ENCODE results near the gene PRX.
"Not testable (repeated sequence)": the region's sequence is repeated elsewhere in the genome, so short reads cannot be mapped to it uniquely, and the experiment has no call there.

PRX gene

DNA sequence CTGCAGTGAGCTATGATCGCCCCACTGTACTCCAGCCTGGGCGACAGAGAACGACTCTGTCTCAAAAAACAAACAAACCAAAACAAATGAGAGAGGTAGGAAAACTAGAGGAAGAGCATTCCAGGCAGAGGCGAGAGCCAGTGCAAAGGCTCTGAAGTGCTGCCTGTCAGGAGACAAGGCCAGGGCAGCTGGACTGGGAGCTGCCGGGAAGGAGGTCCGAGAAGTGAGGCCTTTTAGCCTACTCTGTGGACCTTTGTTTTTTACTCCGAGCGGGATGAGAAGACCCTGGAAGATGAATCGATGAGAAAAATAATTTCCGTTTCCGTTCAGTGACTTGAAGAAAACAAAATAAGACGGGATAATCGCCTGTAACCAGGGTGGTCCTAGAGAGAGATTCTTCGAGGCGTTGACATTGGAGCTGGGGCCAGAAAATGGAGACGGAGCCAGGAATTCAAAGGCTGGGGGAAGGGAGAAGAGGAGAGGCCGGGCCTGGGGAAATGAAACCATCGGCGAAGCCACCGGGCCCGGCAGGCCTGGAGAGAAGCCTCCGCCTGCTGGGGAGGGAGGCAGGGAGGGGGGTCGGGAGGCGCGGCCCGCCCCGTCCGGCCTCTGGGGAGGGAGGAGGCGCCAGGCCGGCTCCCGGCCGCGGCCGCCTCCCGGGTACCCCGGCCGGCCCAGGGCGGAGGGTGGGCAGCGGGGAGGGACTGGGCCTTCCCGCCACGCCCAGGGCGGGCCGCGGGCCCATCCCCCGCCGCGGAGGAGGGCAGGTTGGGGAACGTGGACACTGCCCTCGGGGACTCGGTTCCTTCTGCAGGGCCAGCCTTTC, 20.4 kb upstream of the PRX start:
- peak; percentile 65 for DNase-seq (ENCODE audit: low read depth, low spot score)

DNA sequence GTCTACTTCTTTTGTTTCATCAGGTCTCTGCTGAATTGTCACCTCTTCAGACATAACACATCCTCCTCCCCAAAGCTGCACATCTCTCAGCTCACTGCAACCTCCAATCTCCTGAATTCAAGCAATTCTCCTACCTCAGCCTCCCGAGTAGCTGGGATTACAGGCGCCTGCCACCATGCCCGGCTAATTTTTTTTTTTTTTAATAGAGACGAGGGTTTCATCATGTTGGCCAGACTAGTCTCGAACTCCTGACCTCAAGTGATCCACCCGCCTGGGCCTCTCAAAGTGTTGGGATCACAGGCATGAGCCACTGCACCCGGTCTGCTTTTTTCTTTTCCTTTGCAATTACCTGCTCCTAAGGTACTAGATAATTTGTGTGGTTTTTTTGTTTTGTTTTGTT, 19.6 kb upstream of the PRX start:
- not testable (repeated sequence) for DNase-seq (ENCODE audit: low read depth, low spot score)

DNA sequence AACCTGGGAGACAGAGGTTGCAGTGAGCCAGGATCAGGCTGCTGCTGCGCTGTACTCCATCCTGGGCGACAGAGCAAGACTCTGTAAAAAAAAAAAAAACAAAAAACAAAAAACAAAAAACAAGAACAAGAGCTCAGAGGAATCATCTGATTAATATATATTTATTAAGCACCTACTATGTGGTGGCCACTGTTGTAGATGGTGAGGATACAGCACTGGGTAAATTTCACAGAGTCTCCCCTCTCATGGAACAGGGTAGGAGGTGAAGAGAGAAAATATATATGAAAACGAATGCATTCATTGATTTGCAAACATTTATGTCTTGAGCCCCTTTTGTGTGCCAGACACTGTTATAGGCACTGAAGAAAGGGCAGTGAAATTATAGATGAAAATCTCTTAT, 18.5 kb upstream of the PRX start:
- no peak for DNase-seq (ENCODE audit: low read depth, low spot score)

DNA sequence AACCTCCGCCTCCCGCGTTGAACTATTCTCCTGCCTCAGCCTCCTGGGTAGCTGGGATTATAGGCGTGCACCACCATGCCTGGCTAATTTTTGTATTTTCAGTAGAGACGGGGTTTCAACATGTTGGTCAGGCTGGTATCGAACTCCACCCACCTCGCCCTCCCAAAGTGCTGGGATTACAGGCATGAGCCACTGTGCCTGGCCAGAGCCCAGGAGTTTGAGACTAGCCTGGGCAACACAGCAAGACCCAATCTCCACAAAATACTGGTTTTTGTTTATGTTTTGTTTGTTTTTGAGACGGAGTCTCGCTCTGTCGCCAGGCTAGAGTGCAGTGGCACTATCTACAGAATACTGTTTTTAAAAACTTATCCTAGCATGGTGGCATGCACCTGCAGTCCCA, 17.1 kb upstream of the PRX start:
- not testable (repeated sequence) for DNase-seq (ENCODE audit: low read depth, low spot score)

DNA sequence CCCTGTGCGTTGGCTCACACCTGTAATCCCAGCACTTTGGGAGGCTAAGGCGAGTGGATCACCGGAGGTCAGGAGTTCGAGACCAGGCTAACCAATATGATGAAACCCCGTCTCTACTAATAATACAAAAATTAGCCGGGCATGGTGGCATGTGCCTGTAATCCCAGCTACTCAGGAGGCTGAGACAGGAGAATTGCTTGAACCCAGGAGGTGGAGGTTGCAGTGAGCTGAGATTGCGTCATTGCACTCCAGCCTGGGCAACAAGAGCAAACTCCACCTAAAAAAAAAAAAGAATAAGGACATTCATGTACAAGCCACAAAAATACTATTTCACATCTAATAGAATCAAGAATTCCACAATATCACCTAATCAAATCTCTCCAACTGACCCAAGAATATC, 15.0 kb upstream of the PRX start:
- DNase-seq (ENCODE audit: low read depth, low spot score), result not testable (repeated sequence)

DNA sequence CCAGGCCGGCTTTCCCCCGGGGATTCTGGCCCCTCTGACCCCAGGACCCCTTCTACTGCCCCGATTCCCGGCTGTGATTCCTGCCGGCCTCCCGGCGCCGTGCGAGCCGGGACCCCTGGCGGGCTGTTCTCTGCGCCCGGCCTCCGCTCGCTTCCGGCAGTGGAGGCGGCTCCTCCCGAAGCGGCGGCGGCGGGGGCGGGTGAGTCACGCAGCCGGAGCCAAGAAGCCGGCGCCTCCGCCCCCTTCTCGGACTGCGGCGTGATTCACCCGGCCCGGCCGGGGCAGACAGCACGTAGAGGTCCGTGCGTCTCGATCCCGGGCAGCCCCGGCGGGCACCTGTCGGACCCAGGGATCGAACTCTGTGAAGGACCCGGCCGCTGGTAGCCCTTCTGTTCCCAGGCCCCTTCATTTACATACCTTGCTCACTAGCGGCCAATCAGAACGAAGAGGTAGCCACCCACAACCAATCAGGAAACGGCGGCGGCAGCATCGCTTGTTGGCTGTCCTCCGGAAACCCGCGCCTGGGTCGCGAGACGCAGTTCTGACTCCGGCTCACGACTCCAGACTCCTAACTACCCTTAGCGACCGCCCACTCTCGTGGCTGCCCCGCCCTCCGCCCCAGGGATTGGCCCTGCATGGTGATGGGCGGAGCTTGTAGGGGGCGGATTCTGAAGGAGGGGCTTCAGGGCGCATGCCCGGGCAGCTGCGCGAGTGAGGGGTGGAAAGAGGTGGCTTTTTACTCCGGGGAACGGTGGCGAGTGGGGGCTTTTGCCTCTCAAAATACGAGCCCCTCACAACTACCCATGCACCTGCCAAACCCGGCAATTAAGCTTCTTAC, 12.5 kb upstream of the PRX start, which contains the start of gene SERTAD1:
TSS of gene SERTAD1 (minus strand) at position 543 of the 838 bp plus-strand sequence. CDS start 2,446 bp downstream, outside the sequence.
- DNase-seq (ENCODE audit: low read depth, low spot score), result peak; percentile 99

DNA sequence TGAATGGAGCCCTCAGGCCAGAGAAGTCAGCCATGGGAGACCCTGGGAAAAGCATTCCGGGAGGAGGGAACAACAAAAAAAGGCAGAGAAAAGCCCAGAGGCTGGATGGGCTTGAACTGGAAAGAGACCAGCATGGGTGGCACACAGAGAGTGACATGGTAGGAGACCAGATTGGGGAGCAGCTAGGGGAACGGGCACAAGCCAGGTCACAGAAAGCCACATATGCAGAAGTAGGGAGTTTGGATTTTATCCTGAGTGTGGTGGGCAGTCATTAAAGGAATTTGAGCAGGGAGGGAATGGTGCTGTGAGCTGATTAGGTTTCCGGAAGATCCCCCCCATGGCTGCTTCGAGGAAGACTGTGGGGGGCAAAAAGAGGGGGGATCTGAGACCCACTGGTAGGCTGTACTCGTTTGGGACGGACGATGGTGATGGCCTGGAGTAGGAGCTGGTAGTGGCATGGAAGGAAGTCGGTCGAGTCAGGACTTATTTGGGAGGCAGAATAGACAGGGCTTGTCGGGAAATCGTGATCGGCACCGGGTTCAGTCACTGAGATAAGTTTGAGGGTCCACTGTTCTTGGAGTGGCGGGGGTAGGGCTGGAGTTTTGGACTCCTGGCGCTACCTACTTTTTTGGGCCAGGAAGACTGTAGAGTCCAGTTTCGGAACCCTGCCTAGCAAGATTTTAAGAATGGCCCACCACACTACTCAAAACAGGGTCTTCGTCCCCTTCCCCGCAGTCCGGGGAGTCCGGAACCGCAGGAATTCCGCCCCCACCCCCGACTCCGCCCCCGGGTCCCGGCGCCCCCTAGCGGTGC, 11.7 kb upstream of the PRX start:
- no peak for DNase-seq (ENCODE audit: low read depth, low spot score)

DNA sequence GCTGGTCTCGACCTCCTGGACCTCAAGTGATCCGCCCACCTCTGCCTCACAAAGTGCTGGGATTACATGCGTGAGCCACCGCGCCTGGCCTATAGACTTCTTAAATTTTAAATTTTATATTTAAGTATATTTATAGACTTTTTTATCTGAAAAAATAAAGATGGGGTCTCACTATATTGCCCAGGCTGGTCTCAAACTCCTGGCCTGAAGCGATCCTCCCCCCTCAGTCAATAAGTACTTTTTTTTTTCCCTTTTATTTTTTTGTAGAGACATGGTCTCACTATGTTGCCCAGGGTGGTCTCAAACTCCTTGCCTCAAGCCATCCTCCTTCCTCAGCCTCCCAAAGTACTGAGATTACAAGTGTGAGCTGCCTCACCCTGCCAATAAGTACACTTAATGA, 10.8 kb upstream of the PRX start:
- DNase-seq (ENCODE audit: low read depth, low spot score), result no peak

DNA sequence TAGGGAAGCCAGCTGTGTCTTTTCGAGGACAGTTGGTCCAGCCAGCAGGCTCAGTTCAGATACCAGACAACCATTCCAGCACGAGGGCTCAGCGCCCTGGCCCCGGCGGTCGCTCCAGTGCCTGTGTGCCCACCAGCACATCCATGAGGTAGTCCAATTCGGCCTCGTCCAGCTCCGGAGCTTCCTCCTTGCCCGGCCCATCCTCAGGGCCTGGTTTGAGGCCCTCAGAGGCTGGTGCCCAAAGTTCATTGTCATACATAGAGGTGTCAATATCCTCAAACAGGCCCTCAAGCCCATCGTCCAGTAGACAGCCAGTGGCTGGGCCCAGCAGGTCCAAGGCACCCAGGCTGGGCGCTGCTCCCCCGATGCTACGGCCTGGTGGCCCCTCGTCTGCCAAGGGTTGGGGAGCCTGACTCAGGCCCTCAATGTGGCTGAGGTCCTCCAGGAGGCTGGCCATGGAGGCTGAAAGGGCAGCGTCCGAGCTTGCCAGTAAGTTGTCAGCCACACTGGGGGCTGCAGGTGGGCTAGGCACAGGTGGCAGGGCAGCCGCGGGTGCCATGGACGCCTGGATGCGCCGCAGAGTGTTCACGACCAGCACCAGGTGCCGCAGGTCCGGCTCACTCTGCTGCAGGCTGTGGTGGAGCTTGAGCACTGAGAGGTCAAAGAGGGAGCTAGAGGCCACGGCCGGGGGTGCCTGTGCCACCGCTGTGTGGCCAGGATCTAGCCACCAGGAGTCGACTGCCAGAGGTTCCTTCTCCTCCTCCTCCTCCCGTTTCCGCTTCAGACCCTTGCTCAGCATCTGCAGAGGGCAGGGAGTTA, 9.8 kb upstream of the PRX start:
- no peak for DNase-seq (ENCODE audit: low read depth, low spot score)

DNA sequence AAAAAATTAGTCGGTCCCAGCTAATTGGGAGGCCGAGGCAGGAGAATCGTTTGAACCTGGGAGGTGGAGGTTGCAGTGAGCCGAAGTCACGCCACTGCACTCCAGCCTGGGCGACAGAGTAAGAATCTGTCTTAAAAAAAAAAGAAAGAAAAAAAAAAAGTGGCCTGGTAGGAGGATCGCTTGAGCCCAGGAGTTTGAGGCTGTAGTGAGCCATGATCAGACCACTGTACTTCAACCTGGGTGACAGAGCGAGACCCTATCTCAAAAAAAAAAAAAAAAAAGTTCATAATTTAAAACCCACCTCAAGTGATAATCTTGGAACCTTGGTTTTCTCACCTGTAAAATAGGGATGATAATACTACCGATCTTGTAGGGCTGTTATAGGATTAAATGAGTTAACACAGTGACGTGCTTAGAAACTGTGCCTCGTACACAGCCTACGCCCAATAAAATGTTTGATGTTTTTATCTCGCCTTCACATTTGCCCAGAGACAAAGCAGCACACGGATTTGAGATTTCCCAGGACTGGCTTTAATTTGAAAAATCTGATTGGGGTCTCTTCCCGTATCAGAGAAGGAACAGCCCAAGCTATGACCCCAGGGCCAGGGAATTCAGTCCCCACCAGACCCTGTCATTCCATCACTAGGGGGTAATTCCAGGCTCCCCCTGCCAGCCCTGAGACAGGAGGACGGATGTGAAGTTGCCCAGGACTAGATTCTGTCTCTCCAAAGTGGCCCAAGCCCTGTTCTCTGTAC, 9.0 kb upstream of the PRX start:
- no peak for DNase-seq (ENCODE audit: low read depth, low spot score)

DNA sequence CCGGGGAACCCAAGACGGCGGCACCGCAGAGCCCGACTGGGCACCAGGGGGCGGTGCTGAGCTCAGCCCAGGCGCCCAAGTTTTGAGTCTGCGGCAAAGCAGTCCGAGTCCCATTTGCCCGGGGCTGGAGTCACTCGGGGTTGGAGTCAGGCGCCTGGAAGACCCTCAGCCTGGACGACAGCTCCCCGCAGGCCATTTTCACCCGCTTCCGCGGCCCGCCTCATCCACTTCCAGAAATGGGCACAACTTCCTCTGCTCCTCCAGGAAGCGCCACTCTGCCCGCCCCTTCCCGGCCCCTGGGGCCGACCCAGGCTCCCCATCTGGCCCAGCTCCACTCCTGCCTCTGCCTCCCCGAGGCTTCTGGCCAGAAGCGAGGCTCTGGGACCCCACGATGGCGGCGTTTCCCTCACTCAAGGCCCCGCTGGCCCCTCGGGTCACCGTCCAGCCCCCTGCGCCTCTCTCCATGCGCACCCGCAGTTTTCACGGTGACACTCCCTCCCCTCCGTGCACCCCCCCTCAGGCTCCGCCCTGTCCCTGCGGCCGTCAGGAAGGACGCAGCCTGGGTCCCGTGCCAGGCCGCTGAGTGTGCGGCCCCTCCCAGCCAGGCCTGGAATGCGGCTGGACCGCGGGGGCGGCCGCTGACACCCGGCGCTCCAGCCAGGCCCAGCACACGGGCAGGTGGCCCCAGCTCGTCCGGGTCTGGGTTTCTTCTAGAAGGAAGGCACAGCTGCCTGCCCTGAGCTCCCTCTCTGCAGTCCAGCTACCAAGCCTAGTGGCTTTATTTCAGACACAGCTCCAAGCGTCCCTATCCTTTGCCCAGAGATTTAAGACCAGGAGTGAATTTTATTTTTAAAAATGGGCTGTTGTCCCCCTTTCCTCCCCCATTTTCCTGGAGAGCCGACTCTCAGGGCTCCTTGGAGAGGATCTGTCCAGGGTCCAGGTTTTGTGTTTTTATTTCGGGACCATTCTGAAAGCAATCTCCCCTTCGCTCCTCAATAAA, 7.9 kb upstream of the PRX start:
- peak; percentile 64 for DNase-seq (ENCODE audit: low read depth, low spot score)

DNA sequence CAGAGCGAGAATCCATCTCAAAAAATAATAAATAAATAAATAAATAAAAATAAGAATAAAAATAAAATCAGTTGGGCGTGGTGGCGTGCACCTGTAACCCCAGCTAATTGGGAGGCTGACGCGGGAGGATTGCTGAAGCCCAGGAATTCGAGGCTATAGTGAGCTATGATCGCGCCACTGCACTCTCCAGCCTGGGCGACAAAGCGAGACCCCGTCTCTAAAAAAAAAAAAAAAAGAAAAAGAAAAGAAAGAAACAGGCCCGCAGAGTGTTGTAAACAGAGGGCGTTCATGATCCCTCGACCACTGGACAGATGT, 7.2 kb upstream of the PRX start:
- DNase-seq (ENCODE audit: low read depth, low spot score), result no peak

DNA sequence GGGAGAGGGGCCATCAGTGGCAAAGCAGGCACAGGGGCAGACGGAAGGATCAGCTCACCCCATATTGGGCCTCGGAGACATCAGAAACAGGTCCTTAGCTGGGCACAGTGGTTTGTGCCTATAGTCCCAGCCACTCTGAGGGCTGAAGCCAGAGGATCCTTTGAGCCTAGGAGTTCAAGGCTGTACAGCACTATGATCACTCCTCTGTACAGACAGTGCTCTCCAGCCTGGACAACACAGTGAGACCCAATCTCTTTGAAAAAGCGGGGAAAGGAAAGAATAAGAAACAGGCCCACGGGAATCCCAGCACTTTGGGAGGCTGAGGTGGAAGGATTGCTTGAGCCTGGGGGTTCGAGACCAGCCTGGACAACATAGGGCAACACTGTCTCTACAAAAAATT, 6.6 kb upstream of the PRX start:
- no peak for DNase-seq (ENCODE audit: low read depth, low spot score)

DNA sequence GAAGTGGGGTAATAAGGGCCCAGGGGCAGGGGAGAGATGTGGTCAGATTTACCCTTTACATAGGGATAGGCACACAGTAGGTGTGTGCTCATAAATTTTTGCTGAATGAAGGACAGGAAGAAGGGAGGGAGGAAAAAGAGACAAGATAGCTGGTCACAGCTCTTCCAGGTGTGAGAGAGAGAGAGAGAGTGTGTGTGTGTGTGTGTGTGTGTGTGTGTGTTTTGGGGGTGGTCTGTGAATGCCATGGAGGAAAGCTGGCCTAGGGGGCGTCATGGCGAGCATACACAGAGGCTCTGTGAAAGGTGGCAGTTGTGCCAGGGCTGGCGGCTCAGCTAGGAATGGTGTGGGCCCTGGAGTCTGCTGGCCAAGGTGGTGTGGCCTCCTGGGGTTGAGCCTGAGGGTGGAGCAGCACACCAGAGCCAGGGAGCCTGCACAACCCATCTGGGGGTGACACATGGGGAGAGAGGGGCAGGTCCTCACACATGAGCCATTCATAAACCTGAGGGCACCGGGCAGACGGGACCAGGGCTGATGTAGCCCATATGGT, 6.0 kb upstream of the PRX start:
- no peak for DNase-seq (ENCODE audit: low read depth, low spot score)

DNA sequence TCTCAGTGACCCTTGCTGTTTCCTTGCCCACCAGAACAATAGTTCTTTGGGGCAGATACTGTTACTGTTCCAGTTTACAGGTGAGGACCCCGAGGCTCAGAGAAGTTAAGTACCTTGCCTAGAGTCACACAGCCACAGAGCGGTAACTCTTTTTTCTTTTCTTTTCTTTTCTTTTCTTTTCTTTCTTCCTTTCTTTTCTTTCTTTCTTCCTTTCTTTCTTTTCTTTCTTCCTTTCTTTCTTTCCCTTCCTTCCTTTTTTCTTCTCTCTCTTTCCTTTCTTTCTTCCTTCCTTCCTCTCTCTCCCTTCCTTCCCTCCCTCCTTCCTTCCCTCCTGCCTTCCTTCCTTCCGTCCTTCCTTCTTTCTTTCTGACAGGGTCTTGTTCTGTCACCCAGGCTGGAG, 4.9 kb upstream of the PRX start:
- no peak for DNase-seq (ENCODE audit: low read depth, low spot score)

DNA sequence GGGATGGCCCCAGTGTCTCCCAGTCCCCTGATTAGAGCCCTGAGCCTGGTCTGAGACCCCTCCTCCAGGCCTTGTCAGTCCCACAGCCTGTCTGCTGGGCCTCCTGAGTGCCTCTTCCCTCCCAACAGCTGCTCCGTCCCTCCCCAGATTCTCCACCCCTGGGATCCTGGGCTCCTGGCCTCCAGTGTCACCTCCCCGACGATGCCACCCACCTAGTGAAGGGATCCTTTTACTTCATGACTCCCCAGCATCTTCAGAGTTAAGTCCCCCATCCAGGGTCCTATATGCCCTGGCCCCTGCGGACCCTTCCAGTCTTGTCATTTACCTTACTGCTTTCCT, 4.4 kb upstream of the PRX start:
- no peak for DNase-seq (ENCODE audit: low read depth, low spot score)

DNA sequence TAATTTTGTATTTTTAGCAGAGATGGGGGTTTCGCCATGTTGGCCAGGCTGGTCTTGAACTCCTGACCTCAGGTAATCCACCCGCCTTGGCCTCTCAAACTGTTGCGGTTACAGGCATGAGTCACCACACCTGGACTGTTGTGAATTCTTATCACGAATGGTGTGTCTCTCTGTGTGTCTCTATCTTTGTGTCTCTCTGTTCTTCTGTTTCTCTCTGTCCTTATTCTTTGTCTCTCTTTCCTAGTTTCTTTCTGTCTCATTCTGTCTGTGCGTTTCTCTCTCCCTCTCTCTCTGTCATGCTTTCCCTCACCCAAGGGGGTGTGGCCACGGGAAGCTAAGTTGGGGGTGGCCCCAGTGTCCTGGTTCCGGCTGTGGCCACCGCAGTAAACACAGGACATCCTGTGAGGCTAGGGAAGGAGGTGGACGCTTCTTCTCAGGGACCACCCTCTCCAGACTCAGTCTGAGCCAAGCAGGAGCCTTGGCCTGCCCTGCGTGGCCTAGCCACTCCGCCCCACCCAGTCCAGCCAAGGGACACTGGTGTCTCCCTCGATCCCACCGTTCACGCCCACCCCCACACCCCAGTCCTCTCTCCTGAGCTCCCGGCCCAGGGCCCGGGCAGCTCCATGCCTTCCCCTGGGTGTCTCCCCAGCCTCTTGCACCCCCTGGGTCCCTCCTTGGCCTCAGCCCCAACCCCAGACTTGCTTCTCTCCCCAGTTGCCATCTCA, 3.9 kb upstream of the PRX start:
- no peak for DNase-seq (ENCODE audit: low read depth, low spot score)

DNA sequence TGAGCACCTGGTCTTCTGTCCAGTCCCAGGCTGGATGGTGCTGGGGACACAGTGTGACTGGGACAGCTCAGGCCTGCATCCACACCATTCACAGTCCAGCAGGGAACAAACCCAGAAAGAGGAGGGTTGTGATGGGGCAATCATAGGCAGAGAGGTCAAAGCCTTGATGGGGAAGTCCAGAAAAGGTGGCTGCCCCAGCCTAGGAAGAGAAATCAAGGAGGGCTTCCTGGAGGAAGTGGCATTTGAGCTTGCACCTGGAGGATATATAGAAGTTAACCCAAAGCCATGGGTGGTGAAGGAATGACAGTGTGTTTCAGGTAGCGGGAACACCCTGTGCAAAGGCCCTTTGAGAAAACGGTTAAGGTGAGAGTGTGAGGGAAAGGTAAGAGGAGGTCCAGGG, 2.6 kb upstream of the PRX start:
- DNase-seq (ENCODE audit: low read depth, low spot score), result no peak
